Activated CD4-positive, CD25-positive, alpha-beta regulatory T cell treated with anti-CD3 and anti-CD28 coated beads, Interleukin-2, amount 50 U/mL, for 72 hours (primary cell): ENCODE measurements around the gene ACSM3.
"Not testable (repeated sequence)": the region's sequence is repeated elsewhere in the genome, so short reads cannot be mapped to it uniquely, and the experiment has no call there.

Experiments used
- DNase-seq: peaks from one replicate; pipeline ENCODE4 v3.0.0; 2021

Gene ACSM3

DNA sequence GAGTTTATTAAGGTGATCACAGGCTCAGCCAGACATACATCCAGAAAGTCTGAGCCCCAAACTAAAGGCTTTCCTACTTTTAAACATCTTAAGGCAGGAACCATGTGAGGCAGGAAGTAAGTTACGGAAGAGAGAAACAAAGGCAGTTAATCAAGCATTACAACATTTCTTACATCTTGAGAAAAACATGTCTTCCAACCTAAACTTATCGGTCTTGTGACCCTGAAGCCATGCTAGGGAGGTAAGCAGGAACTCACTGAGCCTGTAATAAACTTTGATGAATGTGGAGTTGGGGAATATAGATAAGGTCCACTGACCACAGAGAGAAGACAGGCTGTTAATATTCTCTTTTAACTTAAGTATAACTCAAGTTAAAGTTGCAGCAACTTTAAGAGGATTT lies 3.5 kb upstream of the ACSM3 start:
- DNase-seq, result no peak

DNA sequence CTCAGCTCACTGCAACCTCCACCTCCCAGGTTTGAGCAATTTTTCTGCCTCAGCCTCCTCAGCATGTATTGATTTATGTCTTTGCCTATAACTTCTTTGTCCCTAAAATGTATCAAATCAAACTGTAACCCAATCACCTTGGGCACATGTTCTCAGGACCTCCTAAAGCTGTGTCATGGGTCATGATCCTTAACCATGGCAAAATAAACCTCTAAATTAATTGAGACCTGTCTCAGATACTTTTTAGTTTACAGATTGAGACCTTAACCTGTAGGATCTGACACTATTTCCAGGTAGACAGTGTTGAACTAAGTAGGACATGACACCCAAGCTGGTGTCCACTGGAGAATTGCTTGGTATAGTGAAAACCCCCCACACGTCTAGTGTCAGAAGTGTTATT lies 2.6 kb upstream of the ACSM3 start:
- no peak for DNase-seq

DNA sequence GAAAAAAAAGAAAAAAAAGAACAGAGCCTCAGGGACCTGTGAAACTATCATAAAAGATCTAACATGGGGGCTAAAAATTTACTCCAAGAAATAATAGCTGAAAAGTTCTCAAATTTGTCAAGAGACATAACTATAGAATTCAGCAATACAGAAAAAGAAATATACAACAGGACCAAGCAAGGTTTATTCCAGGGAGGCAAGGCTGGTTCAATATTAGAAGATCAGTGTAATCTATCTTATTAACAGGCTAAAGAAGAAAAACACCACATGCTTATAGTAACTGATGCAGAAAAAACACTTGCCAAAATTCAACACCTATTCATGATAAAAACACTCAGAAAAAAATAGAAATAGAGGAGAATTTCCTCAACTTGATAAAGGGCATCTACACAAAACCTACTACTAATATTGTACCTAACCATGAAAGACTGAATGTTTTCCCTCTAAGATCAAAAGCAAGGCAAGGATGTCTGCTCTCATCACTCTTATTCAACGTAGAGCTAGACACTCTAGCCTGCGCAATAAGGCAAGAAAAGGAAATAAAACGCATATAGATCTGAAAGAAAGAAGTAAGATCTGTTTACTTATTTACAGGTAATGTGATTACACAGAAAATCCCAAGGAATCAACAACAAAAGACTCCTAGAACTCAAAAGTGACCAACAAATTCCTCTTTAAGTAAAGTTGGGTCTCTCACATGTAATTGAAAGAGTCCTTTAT lies 1.2 kb upstream of the ACSM3 start:
- DNase-seq, result no peak

DNA sequence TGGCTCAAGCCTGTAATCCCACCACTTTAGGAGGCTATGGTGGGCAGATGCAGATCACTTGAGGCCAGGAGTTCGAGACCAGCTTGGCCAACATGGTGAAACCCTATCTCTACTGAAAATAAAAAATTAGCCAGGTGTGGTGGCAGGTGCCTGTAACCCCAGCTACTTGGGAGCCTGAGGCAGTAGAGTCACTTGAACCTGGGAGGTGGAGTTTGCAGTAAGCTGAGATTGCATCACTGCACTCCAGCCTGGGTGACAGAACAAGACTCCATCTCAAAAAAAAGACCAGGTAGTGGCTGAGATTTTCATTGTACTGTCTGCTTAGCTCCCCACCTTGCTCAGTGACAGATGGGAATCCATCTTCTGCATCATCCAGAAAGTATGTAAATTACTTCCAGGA lies 634 bp downstream of the ACSM3 start:
- not testable (repeated sequence) for DNase-seq

DNA sequence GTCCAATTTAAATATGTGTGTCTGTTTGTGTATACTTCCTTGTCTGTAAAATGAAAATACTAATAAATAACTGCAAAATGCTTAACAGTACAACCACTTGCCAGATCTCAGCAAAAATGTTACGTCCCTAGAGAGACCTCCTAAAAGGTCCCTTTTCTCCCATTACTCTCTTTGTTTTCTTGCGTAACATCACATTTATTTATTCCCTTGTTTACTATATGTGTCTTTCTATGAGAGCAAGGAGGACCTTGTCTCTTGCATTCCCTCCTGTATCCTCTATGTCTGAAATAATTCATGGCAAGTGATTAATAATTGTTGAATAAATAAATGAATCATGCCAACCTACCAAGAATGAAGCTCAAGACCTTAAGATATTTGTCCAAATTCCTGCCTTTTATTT lies 1.9 kb downstream of the ACSM3 start:
- DNase-seq, result no peak

DNA sequence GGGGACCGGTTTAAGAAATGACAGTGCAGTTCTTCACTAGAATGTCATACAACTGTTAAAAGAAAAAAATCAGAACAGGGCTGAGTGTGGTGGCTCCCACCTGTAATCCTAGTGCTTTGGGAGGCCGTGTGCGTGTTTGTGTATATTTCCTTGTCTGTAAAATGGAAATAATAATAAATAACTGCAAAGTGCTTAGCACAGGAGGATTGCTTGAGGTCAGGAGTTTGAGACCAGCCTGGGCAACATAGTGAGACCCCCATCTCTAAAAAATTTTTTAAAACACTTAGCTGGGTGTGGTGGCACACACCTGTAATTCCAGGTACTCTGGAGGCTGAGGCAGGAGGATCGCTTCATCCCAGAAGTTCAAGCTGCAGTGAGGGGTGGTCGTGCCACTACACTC lies 2.5 kb downstream of the ACSM3 start:
- DNase-seq, result no peak

DNA sequence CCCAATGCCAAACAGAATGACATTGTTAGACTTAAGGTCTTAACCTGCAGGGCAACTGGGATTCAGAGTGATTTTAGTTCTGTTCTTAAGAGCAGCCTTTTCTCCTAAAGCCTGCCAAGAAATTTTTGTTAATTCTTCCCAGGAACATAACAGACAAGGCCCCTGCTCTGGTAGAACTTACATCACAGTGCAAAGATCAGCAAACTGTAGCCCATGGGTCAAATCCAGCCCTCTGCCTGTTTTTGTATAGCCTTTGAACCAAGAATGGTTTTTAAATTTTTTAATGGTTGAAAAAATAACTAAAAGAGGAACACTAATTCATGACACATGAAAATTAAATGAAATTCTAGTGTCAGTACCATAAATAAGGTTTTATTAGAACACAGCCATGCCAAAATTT lies 3.8 kb downstream of the ACSM3 start:
- no peak for DNase-seq

DNA sequence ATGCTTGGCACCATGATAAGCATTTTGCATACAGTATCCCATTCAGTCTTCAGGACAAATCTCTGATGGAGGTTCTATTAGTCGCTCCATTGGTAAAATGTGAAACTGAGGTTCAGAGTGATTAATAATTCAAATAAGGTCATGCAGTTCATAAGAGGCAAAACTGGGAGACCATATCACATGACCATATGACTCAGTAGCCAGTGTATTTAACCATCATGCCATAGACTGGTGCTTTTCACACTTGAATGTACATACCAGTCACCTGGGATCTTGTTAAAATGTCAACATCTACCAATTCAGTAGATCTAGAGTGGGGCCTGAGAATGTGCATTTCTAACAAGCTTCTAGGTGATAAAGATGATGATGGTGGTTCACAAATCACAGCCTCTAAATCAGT lies 4.3 kb downstream of the ACSM3 start:
- DNase-seq, result no peak

DNA sequence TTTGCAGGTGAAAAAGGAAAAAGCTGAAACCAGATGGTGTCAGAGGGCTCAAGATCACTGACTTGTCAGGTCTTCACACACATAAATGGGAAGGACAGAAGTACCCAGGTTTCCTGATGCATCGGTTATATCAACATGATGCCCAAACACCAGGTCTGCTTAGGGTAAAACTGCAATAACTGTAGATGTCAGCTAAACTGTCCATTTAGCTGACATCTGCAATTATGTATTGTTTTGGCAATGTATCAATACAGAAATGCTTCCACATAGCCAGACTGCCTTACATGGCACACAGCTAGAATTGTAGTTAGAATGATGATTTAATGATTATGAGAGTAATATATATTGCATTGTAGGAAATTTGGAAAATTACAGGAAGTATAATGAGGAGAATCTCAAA lies 5.0 kb downstream of the ACSM3 start:
- DNase-seq, result no peak

DNA sequence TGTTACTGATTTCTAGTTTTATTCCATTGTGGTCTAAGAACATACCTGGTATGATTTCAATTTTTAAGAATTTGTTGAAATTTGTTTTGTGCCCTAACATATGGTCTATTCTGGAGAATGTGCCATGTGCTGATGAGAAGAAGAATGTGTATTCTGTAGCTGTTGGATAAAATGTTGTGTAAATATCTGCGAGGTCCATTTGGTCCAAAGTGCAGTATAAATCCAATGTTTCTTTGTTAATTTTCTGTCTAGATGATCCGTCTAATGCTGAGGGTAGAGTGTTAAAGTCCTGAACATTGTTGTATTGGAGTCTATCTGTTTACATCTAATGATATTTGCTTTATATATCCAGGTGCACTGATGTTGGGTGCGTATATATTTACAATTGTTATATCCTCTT lies 9.9 kb downstream of the ACSM3 start:
- no peak for DNase-seq

DNA sequence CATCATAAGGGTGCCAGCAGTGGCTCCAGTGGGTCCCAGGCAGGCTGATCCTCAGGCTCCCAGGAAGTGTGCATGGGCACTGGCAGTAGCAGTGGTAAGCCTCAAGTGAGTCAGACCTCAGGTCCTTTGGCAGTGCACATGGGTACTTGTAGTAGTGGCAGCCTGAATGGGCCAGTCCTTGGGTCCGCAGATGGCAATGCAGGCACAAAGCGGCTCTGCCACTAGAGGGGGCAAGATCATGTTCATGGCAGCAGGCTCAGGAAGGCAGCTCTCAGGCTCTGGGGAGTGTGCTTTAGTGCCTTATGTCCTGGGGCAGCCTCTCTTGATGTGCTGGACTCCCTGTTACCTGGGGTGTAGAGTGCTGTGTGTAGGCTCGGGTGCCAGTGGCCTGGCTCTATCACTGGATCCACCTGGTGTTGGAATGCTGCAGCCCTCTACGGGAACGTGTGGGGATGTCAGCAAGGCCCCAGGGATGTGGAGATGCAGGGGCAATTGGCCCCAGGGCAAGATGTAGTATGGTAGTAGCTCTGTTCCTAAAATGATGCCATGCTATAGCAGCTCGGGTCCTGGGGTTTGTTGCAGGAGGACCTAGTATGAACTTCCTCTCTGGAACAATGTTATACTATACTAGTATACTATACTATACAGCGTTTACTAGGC lies 11.0 kb downstream of the ACSM3 start:
- peak; percentile 45 for DNase-seq

DNA sequence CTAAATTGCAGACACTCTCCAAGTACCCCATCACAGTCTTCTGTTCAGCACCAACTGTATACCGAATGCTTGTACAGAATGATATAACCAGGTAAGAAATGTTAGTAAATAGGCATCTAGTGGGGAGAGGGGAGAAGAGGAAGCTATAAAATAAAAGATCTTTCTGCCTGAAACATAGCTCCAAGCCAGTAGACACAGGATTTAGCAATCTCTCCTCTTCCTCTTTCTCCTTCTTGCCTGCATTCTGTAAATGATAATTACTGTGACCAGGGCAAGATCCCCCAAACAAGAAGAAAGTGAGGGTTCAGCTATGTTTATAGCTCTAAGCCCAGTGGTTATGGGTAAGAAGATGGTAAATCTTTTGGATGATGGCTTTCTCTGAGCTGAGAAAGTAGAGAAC lies 17.9 kb downstream of the ACSM3 start:
- DNase-seq, result no peak

DNA sequence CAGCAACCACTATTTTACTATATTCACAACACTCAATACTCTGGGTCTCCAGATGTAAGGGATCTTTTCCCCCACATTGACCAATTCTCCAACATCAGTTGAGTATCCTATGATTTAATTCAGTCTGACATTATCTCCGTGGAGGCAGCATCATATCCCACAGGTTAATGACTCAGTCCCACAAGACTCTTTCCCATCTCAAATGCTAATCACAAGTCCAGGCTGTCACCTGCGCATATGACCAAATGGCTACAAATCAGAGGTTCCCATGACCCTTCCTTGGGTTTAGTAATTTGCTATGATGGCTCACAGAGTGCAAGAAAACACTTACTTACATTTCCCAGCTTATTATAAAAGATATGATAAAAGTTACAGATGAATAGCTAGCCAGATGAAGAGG lies 18.7 kb downstream of the ACSM3 start:
- no peak for DNase-seq

DNA sequence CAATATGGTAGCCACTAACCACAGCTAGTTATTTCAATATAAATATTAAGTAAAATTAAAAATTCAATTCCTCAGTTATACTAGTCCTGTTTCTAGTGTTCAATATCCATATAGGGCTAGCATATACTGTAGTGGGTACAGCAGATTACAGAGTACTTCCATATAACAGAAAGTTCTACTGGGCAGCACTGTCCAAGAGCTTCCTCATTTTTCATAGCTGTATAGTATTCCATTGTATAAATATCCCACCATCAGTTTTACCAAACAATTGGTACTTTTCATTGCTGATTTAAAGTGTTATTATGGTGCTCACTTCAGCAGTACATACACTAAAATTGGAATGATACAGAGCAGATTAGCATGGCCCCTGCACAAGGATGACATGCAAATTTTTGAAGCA lies 20.4 kb downstream of the ACSM3 start:
- DNase-seq, result no peak

DNA sequence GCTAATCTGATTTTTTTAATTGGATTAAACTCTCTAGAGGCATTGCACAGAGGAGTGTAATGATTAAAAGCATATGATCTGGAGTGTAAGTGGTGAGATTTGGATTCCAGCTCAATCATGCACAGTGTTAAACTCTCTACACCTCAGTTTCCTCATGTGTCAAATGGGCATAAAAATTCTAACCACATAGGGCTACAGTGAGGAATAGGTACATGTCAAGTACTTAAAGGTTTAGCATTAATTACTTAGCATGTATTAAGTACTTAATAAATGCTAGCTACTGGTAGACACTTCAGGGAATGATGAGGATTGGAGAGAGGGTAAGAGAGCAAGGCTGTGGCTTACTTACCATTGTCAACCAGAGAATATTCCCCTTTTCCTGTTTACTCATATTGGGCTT lies 25.3 kb downstream of the ACSM3 start:
- no peak for DNase-seq

DNA sequence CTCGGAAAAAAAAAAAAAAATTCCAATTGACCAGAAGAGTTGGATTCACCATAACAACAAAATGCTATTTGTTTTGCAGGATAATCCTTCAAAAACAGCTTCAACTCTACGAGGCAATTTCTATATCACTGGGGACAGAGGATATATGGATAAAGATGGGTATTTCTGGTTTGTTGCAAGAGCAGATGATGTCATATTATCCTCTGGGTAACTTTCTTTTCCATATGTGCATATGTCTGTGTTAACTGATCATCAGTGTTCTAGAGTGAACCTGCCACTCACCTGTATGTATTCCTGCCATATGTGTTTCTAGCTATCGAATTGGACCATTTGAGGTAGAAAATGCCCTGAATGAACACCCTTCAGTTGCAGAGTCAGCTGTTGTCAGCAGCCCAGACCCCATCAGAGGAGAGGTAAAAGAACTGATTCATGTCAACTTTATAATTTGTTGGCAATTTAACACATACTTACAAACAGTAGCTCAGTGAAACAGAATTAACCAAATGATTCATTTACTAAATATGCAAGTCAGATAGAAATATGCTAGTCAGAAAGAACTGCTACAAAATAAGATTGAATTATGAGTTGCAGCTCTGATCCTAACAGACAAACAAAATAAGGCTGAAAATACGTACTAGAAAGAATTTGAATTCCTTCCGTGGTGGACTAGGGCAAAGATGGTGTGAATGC lies 28.3 kb downstream of the ACSM3 start:
- no peak for DNase-seq

DNA sequence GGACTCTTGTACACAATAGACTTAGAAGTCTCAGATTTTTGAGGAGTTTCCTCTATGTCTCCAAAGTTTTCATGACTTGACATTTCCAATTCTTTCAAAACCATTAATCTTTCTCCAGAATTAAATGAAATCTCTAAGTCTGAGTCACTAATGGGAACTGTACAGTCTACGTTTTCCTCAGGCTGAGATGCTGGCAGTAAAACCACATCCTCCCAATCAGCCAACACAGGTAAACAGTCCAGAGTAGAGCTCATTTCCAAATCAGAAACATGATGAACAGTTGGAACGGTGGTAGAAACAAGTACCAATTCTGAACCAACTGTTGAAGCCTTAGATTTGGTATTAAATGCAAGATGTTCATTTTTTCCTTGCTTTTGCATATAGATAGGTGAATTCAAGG lies 34.5 kb downstream of the ACSM3 start:
- DNase-seq, result no peak

DNA sequence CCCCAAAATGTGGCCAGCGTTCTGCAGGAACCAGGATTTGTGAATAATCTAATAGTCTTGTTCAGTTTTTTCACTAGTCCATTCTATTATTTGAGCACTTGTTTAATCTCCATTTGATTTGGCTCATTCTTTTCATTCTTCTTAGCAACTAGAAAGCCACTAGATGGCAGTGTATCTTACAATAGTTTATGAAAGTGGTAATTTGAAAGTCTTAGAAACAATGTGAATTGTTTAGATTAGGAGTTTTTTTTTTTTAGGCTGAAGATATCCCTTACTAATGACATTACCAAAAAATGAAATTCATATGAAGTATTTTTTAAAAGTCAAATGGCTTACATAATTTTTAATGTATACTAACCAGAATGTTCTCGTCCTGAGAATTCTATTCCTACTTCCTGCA lies 35.8 kb downstream of the ACSM3 start:
- DNase-seq, result no peak

DNA sequence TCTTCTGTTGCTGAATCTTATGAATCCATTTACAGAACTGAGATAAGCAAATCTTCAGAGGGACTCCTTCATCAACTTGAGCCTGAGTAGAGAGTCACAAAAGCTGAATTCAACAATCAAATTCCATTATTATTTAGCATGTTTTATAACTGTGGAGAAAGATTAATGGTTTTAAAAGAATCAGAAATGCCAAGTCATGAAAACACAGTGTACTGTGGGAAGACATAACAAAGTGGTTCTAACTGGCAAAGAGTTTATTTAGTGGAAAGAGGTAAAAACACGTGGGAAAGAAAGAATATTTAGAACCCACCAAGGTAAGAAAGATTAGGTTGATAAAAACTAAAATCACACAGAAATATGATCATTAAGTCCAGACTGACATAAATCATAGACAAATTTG lies 37.5 kb downstream of the ACSM3 start:
- no peak for DNase-seq

DNA sequence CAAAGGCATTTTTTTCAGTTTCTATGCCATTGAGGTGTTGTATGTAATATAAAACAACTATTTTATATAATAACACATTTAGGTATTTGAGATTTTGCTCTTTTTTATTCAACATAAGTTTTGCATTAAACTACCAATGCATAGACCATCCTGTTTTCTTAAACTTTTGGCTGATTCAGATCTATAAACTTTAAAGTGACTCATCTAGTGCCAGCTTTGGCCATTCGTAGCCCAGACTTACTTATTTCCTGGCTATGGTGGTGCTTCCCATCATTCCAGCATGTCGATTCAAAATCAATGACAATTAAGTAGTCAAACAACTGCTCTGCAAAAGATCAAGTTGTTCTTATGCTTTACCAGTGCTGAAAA lies 39.4 kb downstream of the ACSM3 start:
- no peak for DNase-seq

DNA sequence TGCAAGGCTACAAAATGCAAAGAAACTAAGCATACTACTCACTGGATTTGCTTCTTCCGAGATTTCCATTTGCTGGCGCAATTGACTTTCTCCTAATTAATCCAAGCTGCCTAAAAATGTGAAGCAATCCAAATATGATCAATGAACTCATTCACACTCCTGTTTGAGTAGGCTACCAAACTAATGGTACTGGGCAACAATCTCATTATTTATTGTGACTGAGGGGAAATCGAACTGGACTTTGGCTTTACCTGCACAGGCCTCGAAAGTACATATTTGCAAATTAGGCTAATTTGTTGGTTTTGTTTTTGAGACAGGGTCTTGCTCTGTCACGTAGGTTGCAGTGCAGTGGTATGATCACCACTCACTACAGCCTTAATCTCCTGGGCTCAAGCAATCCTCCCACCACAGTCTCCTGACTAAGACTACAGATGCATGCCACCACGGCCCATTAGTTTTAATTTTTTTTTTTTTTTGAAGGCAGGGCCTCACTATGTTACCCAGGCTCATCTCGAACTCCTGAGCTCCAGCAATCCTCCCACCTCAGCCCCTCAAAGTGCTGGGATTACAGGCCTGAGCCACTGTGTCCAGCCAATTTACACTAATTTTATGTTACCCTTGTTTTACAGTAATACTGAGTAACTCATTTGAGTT lies 39.9 kb downstream of the ACSM3 start:
- DNase-seq, result no peak

DNA sequence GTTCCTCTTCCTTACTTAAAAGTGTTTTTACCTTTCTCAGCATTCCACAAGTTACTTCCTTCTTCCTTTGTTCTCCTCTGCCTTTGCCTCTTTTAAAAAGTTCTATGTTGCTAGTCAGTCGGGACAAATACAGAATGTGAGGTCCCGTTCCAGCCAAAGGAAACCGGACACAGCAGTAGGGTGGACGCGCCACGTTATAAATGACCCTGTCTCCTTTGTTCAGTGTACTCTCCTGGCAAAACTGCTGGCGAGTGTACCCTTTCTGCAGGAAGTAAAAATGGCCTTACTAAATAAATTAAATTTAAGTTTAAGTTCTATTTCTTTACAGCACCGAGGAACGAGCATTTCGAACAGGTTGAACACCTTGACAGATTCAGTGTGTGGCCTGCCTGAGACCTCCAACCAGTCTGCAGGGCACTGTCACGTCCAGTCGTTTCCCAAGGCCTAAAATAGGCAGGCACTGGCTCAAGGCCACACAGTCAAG lies 41.9 kb downstream of the ACSM3 start:
- DNase-seq, result not testable (repeated sequence)

DNA sequence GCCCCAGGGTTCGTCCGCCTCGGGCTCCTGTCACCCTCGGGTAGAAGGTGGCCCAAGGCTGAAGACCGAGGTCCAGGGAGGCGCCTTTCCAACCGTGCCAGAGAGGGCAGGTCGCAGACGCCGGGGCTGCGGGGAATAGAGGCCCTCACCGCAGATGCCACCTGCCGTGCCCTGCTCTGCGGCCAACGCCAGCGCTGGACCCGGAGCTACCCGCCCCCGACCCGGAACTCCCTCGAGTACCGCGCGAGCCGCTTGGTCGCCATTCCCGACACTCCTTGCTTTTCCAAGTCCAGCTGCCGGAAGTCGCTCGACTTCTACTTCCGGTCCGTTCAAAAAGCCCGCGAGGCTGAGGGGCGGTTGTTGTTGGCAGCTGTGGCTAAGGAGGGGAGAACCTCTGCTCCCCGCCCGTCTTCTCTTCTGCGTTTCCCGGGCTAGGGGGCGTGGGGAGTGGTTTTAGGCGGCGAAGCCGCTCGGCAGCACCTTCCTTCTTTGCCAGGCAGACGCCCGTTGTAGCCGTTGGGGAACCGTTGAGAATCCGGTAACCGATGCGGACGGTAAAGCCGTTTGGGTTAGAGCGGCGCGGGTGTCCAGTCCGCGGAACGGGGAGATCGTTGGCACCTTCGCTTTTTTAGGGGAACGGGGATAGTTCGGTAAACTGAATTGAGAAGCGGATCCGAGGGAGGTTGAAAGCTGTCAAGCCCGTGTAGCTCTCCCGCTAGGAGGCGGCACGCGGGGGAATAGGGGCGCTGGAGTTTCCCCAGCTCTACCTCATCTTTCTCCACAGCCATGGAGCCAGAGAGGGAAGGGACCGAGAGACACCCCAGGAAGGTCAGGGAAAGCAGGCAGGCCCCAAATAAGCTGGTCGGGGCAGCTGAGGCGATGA lies 42.6 kb downstream of the ACSM3 start, which contains the start of the genes ERI2 and REXO5:
Gene ERI2, minus strand, starts transcription at position 305 of the 883 bp plus-strand sequence. Its CDS starts 42 bp downstream, at position 263.
Gene REXO5, plus strand, starts transcription at position 360 of the 883 bp plus-strand sequence. Its CDS starts 427 bp downstream, at position 787.
- DNase-seq, result peak; percentile 74
